A673 (cell line): Measurements from ENCODE around the gene LIMCH1.

Experiments
- CTCF ChIP-seq: fragments of 300-800, 200-600 bp; sonication (generic); conservative IDR thresholded peaks from 2 replicates; pipeline ENCODE4 v1.5.1; 2017; ENCODE audit warnings: low read depth, mild to moderate bottlenecking, antibody characterized with exemption, low read length, moderate library complexity, mixed read lengths
- EZH2 ChIP-seq: fragments of 200-600 bp; sonication (generic); IDR thresholded peaks from 2 replicates; pipeline ENCODE4 v1.6.1; 2017; ENCODE audit warnings: borderline replicate concordance, low read depth, mild to moderate bottlenecking, mixed read lengths, antibody characterized with exemption, low read length; ENCODE audit not compliant: poor library complexity, severe bottlenecking

- TF ChIP-seq CTCF (no peak), EZH2 (no peak)
Observed at GRCh38 chr4:41665636-41666207, 127.8 kb downstream of the LIMCH1 start.
